Neural progenitor cell (in vitro differentiated cells): ENCODE data around the gene RAPGEF5. TPM values are rescaled to one million over a fixed set of nuclear protein-coding genes. Genes with fewer than 3 reads are reported as not detected.

Experiments
- DNase-seq: peaks from one replicate; pipeline ENCODE4 v3.0.0-alpha.2; 2016; ENCODE audit warnings: low spot score
- H2AFZ ChIP-seq: fragments of 200-600 bp; sonication (generic); replicated peaks from 2 replicates; pipeline ENCODE4 v1.6.1; 2016; ENCODE audit warnings: antibody characterized with exemption
- H3F3A ChIP-seq: fragments of 200-600 bp; sonication (generic); 2 replicates; pipeline ENCODE4 v1.6.1; 2016; ENCODE audit warnings: antibody characterized with exemption, low read depth
- H3K27ac ChIP-seq: fragments of 200-600 bp; sonication (generic); 2 replicates; pipeline ENCODE4 v1.5.1; 2016; ENCODE audit warnings: mild to moderate bottlenecking
- H3K27me3 ChIP-seq: fragments of 200-600 bp; sonication (generic); 2 replicates; pipeline ENCODE4 v1.6.1; 2016; ENCODE audit warnings: mild to moderate bottlenecking, moderate library complexity
- H3K36me3 ChIP-seq: fragments of 200-600 bp; sonication (generic); 2 replicates; pipeline ENCODE4 v1.5.1; 2016
- H3K4me1 ChIP-seq: fragments of 200-600 bp; sonication (generic); 2 replicates; pipeline ENCODE4 v1.6.1; 2016; ENCODE audit warnings: mixed run types
- H3K4me2 ChIP-seq: fragments of 200-600 bp; sonication (generic); 2 replicates; pipeline ENCODE4 v1.6.1; 2016
- H3K4me3 ChIP-seq: fragments of 200-600 bp; sonication (generic); 2 replicates; pipeline ENCODE4 v1.5.1; 2016
- H3K79me2 ChIP-seq: fragments of 200-600 bp; sonication (generic); 2 replicates; pipeline ENCODE4 v1.6.1; 2016; ENCODE audit warnings: low read depth
- H3K9ac ChIP-seq: fragments of 200-600 bp; sonication (generic); 2 replicates; pipeline ENCODE4 v1.6.1; 2016
- H3K9me3 ChIP-seq: fragments of 200-600 bp; sonication (generic); 2 replicates; pipeline ENCODE4 v1.5.1; 2016; ENCODE audit warnings: low read depth
- H4K20me1 ChIP-seq: fragments of 200-600 bp; sonication (generic); 2 replicates; pipeline ENCODE4 v1.6.1; 2016; ENCODE audit warnings: low read depth
- H3K27ac Mint-ChIP-seq: 3 replicates; pipeline ENCODE4 v1.8.0; 2021; ENCODE audit warnings: mixed read lengths
- H3K27me3 Mint-ChIP-seq: 2 replicates; pipeline ENCODE4 v1.8.0; 2022; ENCODE audit warnings: low read depth, mild to moderate bottlenecking, inconsistent platforms, moderate library complexity, mixed read lengths; ENCODE audit not compliant: insufficient read depth
- H3K36me3 Mint-ChIP-seq: 3 replicates; pipeline ENCODE4 v1.8.0; 2021; ENCODE audit warnings: mixed read lengths
- H3K4me1 Mint-ChIP-seq: 3 replicates; pipeline ENCODE4 v1.8.0; 2021; ENCODE audit warnings: mixed read lengths
- H3K4me3 Mint-ChIP-seq: 3 replicates; pipeline ENCODE4 v1.8.0; 2021; ENCODE audit warnings: mild to moderate bottlenecking, moderate library complexity, mixed read lengths
- H3K9me3 Mint-ChIP-seq: 3 replicates; pipeline ENCODE4 v1.8.0; 2020; ENCODE audit warnings: mixed read lengths
- EZH2 ChIP-seq: fragments of 200-600 bp; sonication (generic); IDR thresholded peaks from 2 replicates; pipeline ENCODE4 v1.6.1; 2017; ENCODE audit warnings: antibody characterized with exemption, mild to moderate bottlenecking, moderate library complexity
- EZH2phosphoT487 ChIP-seq: fragments of 200-600 bp; sonication (generic); IDR thresholded peaks from 2 replicates; pipeline ENCODE4 v1.6.1; 2017; ENCODE audit warnings: antibody characterized with exemption
- total RNA-seq: library from RNA; depleted of rRNA; stranded (reverse); fragments of >200 nt; gene quantifications from 2 replicates; pipeline ENCODE4 v1.2.3, GENCODE V29; 2015; ENCODE audit warnings: low replicate concordance
- TF ChIP-seq, protein P1 (sequence below): fragments of 200-600 bp; sonication (generic); IDR thresholded peaks from 2 replicates; pipeline ENCODE4 v1.5.1; 2017; ENCODE audit warnings: antibody characterized with exemption, mild to moderate bottlenecking

The RAPGEF5 gene
- total RNA-seq, 1 donor from 2014 or later, result 5.7 TPM

- H3K27me3 ChIP-seq, result no peaks in the 10 kb centered on the region
- no peak overlapping the region for H3K9ac ChIP-seq
- H3K4me3 ChIP-seq, result no peak overlapping the region
- Mint-ChIP-seq H3K4me1 (peaks cover 28% of the 10 kb centered on the region), H3K4me3 (no peak overlapping the region), H3K27ac (no peak overlapping the region), H3K36me3 (no peaks in the 10 kb centered on the region), H3K9me3 (no peaks in the 10 kb centered on the region), H3K27me3 (peaks cover 2% of the 10 kb centered on the region)
- no peaks in the 10 kb centered on the region for H3F3A ChIP-seq
- H4K20me1 ChIP-seq, result no peaks in the 10 kb centered on the region
- no peaks in the 10 kb centered on the region for H3K36me3 ChIP-seq
- H3K4me1 ChIP-seq, result peaks cover 22% of the 10 kb centered on the region
- H3K9me3 ChIP-seq, result no peaks in the 10 kb centered on the region
- no peaks in the 10 kb centered on the region for H3K79me2 ChIP-seq
- H3K4me2 ChIP-seq, result peak overlapping the region; percentile 11
- TF ChIP-seq EZH2phosphoT487 (no peak), EZH2 (no peak)
- TF ChIP-seq, protein P1, sequence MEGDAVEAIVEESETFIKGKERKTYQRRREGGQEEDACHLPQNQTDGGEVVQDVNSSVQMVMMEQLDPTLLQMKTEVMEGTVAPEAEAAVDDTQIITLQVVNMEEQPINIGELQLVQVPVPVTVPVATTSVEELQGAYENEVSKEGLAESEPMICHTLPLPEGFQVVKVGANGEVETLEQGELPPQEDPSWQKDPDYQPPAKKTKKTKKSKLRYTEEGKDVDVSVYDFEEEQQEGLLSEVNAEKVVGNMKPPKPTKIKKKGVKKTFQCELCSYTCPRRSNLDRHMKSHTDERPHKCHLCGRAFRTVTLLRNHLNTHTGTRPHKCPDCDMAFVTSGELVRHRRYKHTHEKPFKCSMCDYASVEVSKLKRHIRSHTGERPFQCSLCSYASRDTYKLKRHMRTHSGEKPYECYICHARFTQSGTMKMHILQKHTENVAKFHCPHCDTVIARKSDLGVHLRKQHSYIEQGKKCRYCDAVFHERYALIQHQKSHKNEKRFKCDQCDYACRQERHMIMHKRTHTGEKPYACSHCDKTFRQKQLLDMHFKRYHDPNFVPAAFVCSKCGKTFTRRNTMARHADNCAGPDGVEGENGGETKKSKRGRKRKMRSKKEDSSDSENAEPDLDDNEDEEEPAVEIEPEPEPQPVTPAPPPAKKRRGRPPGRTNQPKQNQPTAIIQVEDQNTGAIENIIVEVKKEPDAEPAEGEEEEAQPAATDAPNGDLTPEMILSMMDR, result no peak
- no peak for DNase-seq
- no peak overlapping the region for H2AFZ ChIP-seq
- H3K27ac ChIP-seq, result no peak overlapping the region
These were observed 88.9 kb downstream of the RAPGEF5 start for GRCh38 chr7:22267930-22268615.

DNA sequence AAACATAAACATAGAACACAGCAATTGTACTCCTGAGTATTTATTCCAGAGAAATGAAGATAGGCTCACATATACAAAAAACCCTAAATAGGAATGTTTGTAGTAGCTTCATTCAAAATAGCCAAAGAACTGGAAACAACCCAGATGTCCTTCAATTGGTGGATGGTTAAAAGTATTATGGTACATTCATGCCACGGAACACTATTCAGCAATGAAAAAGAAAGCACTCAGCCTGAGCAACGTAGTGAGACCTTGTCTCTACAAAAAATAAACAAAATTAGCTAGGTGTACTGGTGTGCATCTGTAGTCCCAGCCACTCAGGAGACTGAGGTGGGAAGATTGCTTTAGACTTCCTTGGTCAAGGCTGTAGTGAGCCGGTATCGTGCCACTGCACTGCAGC lies 94.4 kb downstream of the RAPGEF5 start:
- Histone ChIP-seq H3K27ac (no peak overlapping the region), H3K4me3 (no peak overlapping the region)

DNA sequence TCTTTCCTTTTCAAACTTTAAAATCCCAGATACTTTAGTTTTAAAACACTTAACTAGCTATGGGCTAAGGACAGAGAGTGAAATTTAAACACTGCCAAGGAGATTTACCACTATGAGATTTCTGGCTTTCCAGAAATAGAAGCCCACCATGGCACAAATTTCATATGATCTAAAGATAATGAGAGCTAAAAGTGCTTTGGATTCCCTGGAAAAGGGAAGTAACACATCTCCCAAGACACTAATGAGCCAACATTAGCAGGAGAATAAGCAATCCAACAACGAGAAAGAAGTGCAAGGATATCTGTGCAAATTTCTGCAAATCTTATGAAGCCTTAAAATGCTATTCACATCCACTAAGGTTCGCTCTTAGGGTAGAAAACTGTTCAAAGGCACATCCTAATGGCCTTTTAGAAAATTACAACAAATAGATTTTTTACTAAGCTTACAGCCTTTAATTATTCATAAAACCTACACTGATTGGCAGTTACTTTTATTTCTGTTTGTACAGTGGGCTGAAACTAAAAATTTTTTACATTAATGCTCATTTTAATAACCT lies 100.3 kb downstream of the RAPGEF5 start:
- no peaks in the 10 kb centered on the region for H3K27me3 ChIP-seq
- no peak overlapping the region for H3K27ac Mint-ChIP-seq

More for the DNA sequence above, 94.4 kb downstream of the RAPGEF5 start:
- Histone ChIP-seq H3K9ac (no peak overlapping the region), H3K9me3 (no peaks in the 10 kb centered on the region), H4K20me1 (no peaks in the 10 kb centered on the region), H2AFZ (no peak overlapping the region), H3K79me2 (no peaks in the 10 kb centered on the region), H3F3A (no peaks in the 10 kb centered on the region), H3K27me3 (no peaks in the 10 kb centered on the region), H3K4me2 (no peak overlapping the region), H3K4me1 (no peaks in the 10 kb centered on the region), H3K36me3 (no peaks in the 10 kb centered on the region)
- H3K4me3 Mint-ChIP-seq, result no peak overlapping the region
- DNase-seq, result no peak
- no peaks in the 10 kb centered on the region for H3K36me3 Mint-ChIP-seq
- H3K27ac Mint-ChIP-seq, result no peak overlapping the region
- peaks cover 2% of the 10 kb centered on the region for H3K27me3 Mint-ChIP-seq
- TF ChIP-seq EZH2phosphoT487 (no peak), EZH2 (no peak)
- TF ChIP-seq, protein P1, result no peak
- H3K4me1 Mint-ChIP-seq, result peaks cover 10% of the 10 kb centered on the region
- no peaks in the 10 kb centered on the region for H3K9me3 Mint-ChIP-seq

More for the DNA sequence above, 100.3 kb downstream of the RAPGEF5 start:
- no peak for DNase-seq
- TF ChIP-seq, protein P1, result no peak
- no peak for TF ChIP-seq EZH2phosphoT487
- no peak for TF ChIP-seq EZH2
- Mint-ChIP-seq H3K27me3 (peaks cover 7% of the 10 kb centered on the region), H3K4me3 (no peak overlapping the region), H3K4me1 (peaks cover 24% of the 10 kb centered on the region), H3K9me3 (peaks cover 2% of the 10 kb centered on the region), H3K36me3 (no peaks in the 10 kb centered on the region)
- Histone ChIP-seq H3K4me2 (no peak overlapping the region), H3K4me1 (peaks cover 27% of the 10 kb centered on the region), H3K27ac (no peak overlapping the region), H3K36me3 (no peaks in the 10 kb centered on the region), H3K4me3 (no peak overlapping the region), H4K20me1 (no peaks in the 10 kb centered on the region), H2AFZ (no peak overlapping the region), H3K9ac (no peak overlapping the region), H3K79me2 (no peaks in the 10 kb centered on the region), H3K9me3 (no peaks in the 10 kb centered on the region), H3F3A (peaks cover 4% of the 10 kb centered on the region)
